Measurements from ENCODE around the gene TSPEAR.
"Not testable (repeated sequence)": the region's sequence is repeated elsewhere in the genome, so short reads cannot be mapped to it uniquely, and the experiment has no call there.

TSPEAR gene

DNA sequence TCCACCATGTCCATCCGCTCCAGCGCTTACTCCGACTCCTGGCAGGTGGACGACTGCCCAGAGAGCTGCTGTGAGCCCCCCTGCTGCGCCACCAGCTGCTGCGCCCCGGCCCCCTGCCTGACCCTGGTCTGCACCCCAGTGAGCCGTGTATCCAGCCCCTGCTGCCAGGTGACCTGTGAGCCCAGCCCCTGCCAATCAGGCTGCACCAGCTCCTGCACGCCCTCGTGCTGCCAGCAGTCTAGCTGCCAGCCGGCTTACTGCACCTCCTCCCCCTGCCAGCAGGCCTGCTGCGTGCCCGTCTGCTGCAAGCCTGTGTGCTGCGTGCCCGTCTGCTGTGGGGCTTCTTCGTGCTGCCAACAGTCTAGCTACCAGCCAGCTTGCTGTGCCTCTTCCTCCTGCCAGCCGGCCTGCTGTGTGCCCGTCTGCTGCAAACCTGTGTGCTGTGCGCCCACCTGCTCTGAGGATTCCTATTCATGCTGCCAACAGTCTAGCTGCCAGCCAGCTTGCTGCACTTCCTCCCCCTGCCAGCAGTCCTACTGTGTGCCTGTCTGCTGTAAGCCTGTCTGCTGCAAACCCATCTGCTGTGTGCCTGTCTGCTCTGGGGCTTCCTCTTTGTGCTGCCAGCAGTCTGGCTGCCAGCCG, 84.1 kb downstream of the TSPEAR start:
- not testable (repeated sequence) for DNase-seq (ENCODE audit: low read depth in 2 of 2)

DNA sequence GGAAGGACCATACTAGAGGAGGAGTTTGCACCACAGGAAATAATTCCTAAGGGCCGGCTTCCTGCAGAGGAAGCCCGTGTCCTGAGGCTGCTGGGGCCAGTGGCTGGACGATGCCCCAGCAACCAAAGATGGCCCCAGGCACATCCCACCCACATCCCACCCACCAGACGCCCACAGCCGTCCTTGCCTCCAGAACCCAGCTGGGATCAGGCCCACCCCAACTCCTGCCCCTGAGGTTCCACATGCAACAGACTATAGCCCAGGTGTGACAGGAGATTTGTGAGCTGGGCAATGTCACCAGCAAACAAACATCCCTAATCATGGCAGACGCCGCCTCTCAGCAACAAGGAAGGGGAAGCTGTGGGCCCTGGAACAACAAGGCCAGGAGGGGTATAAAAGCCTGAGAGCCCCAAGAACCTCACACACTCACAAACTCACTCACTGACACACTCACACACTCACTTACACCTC, 84.7 kb downstream of the TSPEAR start, which contains the start of gene KRTAP10-9:
TSS of gene KRTAP10-9 (plus strand) at position 421 of the 471 bp plus-strand sequence. CDS start 79 bp downstream, outside the sequence.
- DNase-seq (ENCODE audit: low read depth in 2 of 2): no peak

DNA sequence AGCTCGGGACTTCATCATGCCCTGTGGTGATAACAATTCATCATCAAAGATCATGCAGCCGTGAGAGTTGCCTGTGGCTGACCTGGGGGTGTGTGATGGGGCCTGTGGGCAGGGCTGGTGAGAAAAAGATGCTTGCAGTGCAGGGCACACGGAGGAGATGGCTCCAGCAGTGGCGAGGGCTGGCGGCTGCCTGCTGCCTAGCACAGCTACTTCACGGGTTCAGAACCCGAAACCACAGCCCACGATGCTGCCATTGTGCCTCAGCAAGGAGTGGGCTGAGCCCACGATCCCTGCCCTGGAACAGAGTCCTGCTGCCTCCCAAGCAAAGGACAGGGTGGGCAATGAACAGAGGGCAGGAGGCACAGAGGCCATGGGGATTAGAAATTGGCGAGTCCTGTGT, 85.1 kb downstream of the TSPEAR start:
- no peak for DNase-seq (ENCODE audit: low read depth in 2 of 2)

DNA sequence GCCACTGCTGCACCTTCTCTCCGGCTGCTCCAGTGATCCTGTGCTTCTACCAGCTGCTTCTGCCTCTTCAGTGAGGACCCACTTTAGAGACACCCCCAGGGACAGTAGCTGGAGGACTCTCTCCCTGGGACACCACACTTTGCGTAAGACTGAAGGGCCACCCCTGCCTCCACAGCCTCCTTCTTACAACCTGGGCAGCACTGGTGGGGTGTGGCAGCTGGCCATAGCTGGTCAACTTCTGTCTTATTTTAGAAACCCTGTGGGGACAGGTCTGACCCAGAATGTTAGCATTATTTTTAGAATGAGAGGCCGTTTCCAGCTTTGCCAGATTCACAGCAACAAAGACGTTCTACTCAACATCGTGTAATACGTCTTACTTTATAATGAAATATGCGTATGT, 85.6 kb downstream of the TSPEAR start:
- DNase-seq (ENCODE audit: low read depth in 2 of 2): no peak

DNA sequence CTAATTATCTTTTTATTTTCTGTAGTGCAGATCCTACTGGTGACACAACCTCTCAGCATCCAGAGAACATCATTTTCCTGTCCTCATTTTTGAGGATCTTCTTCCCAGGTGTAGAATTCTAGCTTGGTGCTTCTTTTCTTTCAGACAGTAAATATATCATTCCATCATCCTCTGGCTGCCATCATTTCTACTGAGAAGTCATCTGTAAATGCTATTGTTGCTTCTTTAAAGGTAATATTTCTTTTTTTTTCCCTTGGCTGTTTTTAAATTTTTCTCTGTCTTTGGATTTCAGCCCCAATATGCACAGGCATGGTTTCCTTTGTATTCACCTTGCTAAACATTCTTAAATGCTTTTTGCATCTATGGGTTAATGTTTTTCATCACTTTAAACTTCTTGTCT, 87.8 kb downstream of the TSPEAR start:
- DNase-seq (ENCODE audit: low read depth in 2 of 2): no peak

DNA sequence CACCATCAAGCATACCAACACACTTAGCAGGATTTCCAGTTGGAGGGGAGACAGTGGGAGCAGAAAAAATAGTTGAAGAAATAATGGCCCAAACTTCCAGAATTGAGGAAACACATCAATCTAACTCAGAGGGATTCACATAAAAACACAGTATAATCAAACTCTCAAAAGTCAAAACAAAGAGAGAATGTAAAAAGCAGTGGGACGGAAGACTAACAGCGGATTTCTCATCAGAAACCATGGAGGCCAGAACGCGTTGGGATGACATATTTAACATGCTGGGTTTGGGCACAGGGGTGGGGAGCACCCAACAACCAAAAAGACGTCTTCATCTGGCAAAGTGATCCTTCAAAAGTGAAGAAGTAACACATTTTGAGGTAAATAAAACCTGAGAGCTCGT, 91.5 kb downstream of the TSPEAR start:
- DNase-seq (ENCODE audit: low read depth in 2 of 2): no peak

DNA sequence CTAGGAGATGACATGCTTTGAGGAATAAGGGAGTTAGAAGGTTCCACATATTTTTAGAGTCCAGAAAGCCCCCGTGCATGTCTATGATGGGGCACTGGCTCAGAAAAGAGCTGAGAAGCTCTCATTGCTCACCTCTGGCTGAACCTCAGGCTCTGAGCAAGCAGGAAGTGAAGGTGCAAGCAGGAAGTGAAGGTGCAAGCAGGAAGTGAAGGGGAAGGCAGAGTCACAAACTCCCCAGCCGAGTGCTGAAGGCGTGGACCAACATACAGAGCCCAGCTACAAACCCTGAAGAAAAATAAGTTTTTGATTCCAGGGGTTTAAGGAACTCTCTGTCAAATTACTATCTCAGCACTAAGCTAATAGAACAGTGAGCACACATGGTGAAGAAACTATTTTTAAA, 92.5 kb downstream of the TSPEAR start:
- DNase-seq (ENCODE audit: low read depth in 2 of 2): no peak

DNA sequence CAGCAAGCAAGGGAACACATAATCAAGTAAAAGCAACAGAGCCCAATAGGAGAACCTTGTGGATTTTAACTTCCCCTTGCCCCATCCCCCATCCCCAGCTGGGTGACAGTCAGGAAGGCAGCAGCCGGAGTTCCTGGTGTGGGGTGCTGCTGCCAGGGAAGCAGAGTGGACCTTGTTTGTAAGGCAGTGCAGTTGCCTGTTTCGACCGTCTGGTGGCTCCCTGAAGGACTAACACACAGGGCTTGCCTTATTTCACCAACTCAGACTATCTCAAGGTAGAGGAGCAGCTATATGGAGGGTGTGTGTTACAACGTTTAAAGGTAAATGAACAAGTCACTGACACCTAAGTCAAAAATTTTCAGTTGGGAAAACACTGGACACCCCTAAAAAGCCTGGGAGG, 92.9 kb downstream of the TSPEAR start:
- DNase-seq (ENCODE audit: low read depth in 2 of 2): no peak

DNA sequence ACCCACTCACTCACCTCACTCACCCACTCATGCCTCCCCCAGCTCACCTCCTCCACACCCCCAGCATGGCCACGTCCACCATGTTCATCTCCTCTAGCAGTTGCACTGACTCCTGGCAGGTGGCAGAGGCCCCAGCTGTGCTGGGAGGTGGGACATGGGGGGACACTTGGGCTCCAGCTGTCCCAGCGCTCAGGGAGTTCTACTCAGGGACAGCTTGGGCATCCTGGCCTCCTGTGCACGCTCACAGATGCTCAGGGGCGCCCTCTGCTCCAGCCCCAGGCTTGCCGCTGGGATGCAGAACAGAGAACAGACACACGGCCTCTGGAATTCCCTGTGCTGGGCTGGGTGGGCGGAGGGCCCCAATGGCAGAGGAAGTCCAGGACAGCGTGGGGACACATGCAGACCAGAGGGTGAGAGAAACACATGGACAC, 94.3 kb downstream of the TSPEAR start:
- DNase-seq (ENCODE audit: low read depth in 2 of 2): no peak

DNA sequence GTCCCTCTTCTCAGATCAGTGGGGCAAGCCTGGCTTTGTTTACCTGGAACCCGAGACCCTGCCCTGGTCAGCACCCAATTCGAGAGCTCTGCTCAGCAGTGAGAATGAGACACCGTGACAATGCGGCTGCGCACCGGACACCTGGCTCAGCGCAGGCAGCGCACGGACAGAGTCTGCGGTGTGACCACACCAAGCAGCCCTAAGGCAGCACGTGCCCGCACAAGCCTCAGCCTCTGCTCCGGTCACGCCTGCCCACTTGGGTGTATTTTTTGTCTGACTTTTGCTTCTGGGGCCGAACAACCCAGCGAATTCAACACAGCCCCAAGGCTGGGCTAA, 94.8 kb downstream of the TSPEAR start:
- DNase-seq (ENCODE audit: low read depth in 2 of 2): no peak

DNA sequence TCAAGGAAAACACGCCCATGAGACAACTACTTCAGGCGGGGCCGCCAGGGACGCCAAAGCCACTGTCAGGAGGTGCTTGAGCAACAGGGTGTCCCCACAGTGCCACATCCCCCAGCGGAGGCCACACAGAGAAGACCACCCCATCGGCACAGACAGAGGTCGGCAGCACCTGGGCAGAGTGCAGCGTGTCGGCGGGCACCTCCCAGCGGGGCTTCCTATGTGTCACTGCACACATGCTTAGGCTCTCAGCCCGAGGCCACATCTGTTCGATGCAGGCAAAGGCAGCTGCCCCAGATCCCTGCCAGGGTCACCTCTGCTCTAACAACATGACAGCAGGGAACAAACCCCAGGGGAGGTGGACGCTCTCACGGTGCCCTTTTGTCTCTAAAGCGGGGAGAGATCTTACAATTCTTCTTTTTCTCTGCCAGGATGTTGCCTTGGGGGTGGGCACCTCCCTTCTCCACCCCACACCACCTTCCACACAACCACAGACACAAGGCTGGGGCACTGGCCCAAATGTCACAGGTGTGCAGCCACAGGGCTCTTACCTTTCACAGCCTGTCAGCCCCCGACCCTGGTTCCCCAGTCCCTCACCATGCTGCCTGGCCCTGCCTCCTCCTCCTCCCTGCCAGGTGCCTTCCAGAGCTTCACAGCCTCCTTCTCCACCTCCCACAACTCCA, 95.3 kb downstream of the TSPEAR start:
- no peak for DNase-seq (ENCODE audit: low read depth in 2 of 2)

DNA sequence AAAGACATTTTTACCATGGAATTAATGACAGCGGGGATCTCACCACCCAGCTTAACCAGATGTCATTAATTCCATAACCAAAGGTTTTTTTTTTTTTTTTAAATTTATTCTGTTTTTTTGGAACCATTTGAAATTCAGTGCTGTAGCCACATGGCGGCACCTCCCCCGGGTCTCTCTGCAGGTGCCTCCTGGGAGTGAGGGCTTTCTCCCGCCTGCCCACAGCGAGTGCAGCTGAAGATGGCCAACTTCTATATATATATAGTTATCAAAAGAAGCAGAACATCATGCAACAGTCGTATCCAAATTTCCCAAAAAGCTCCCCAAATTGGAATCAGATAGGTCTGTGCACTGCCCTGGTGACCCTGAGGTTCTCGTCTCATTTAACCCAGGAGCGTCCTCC, 95.9 kb downstream of the TSPEAR start:
- no peak for DNase-seq (ENCODE audit: low read depth in 2 of 2)

DNA sequence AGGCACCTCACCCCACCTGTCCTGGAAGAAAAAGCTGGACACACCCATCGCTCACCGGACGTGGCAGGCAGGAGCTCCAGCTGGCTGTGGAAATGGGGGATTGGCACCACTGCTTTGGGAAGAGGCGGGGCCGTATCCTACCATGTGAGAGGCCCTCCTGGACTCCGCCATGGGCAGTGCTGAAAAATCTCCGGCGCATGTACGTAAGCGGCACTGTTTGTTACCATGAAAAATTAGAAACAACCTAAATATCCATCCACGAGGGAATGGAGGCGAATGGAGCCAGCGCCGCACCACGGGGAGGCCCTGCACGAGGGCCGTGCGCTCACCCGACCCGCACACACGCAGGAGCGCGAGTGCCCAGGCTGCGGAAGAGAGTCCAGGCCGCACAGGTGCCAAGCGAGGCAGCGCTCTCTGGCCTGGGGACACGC, 96.4 kb downstream of the TSPEAR start:
- no peak for DNase-seq (ENCODE audit: low read depth in 2 of 2)

DNA sequence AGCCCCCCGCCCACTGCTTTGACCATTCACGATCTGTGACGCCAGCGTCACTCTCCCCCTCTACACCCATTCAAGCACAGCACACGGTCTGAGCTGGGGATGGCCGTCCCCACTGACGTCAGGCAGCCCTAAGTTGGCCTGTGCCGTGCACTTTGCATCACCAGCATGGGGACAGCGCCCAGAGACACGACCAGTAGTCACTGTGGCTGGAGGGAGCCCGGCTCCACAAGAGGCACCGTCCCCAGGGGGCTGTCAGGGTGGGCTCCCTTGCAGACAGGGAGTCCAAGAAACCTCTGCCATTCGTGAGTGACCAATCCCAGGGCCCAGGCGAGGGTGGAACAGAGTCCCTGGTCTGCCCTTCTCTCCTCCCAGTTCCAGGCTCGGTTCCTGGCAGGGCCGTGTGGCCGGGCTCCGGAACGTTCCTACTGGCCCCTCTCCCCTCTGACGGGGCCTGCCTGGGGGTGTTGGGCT, 97.2 kb downstream of the TSPEAR start:
- DNase-seq (ENCODE audit: low read depth in 2 of 2): no peak

DNA sequence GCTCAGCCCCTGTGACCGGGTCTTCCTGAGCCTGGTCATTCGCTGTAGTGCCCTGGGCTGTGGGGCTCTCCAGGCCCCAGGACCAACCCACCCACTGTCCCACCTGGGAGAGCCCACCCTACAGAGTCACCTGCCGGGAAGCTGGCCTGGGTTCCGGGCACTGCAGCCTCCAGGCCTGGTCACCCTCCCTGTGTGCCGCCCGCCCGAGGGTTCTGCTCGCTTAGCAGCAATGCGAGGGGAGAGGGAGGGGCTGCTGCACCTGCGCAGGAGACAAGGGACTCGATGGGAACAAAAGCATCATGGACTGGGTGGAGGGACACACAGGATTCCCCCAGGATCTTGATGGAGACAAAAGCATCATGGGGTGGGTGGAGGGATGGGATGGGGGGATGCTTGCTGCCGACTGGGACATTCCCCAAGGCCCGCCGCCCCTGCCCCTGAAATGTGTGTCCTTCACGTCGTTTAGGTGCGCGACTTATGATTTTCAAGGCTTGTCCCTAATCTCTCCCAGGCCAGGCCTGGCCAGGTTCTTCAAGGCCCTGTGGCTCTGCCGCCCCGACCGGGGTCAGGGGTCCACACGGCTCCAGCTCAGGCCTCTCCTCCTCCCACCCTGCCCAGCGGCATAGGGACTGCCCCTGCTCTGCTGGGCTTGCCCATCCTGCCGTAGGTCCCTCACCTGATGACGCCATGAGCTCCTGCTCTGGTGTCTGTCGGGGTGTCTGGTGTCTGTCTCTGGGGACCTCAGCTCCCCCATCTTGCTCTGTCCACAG, 97.8 kb downstream of the TSPEAR start:
- DNase-seq (ENCODE audit: low read depth in 2 of 2): no peak

DNA sequence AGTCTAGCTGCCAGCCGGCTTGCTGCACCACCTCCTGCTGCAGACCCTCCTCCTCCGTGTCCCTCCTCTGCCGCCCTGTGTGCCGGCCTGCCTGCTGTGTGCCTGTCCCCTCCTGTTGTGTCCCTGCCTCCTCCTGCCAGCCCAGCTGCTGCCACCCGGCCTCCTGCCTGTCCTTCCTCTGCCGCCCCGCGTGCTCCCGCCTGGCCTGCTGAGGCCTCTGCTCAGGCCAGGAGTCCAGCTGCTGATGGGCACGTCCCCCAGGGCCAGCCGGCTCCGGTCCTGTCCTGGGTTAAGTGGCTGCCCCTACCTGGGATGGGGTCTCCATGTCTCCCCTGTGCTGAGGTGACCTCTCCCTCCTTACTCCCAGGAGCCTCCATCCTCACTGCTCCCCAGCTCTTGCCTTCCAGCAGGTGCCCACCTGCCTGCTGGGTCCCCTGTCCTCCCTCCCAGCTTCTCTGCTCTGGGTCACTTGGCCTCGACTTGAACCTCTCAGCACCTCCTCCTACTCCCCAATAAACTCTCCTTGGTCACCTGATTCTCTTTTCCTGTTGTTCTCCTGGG, 98.6 kb downstream of the TSPEAR start:
- DNase-seq (ENCODE audit: low read depth in 2 of 2): no peak

DNA sequence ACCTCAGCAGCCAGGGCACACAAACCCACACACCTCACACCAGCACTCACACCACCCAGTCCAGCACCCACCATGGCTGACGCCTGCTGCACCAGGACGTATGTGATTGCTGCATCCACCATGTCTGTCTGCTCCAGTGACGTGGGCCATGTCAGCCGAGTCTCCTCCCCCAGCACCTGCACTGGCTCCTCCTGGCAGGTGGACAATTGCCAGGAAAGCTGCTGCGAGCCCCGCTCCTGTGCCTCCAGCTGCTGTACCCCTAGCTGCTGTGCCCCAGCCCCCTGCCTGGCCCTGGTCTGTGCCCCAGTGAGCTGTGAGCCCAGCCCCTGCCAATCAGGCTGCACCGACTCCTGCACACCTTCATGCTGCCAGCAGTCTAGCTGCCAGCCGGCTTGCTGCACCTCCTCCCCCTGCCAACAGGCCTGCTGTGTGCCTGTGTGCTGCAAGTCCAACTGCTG, 99.3 kb downstream of the TSPEAR start, which contains the start of gene KRTAP10-8:
TSS of gene KRTAP10-8 (plus strand) at position 51 of the 458 bp plus-strand sequence. CDS start at position 73, 22 bp downstream.
- DNase-seq (ENCODE audit: low read depth in 2 of 2): no peak

DNA sequence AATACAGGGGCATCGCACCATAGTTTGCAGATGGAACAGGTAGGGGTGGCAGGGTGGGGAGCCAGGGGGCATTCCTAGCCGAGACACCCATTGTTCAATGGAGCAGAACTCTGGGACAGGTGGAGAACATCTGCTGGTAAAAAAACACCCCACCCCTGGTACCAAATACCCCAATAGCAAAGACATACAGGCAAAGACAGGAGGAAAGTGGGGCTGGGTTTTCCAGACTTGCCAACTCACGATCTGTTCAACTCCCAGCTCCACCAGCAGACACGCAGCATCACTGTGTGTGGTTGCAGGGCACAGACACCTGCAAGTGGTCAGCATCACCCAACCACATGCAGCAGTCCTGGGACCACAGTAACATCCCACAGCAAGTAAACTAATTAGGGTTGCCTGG, 99.8 kb downstream of the TSPEAR start:
- no peak for DNase-seq (ENCODE audit: low read depth in 2 of 2)

DNA sequence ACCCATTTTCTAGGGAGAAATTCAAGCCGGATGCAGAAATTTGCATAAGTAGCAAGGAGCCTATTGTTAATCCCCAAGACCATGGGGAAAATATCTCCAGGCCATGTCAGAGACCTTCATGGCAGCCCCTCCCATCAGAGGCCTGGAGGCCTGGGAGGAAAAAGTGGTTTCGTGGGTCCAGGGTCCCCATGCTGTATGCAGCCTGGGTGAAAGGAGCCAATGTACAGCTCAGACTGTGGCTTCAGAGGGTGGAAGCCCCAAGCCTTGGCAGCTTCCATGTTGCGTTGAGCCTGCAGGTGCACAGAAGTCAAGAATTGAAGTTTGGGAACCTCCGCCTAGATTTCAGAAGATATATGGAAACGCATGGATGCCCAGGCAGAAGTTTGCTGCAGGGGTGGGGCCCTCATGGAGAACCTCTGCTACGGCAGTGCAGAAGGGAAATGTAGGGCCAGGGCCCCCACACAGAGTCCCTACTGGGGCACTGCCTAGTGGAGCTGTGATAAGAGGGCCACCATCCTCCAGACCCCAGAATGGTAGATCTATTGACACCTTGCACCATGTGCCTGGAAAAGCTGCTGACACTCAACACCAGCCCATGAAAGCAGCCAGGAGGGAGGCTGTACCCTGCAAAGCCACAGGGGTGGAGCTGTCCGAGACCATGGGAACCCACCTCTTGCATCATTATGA, 101.1 kb downstream of the TSPEAR start:
- not testable (repeated sequence) for DNase-seq (ENCODE audit: low read depth in 2 of 2)

DNA sequence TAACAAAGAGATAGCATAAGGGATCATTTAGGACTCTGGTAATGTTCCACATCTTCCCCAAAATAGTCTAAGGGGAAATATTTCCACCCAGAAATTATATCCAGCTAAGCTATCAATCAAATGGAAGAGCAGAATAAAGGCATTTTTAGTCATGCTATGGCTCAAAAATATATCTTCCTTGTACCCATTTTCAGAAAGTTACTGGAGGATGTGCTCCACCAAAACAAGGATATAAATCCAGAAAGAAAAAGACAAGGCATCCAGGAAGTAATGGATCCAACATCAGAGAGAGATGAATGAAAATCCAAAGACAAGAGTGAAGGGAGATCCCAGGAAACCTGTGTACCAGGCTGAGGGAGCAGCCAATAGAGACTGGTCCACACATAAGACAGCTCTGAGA, 102.2 kb downstream of the TSPEAR start:
- no peak for DNase-seq (ENCODE audit: low read depth in 2 of 2)

DNA sequence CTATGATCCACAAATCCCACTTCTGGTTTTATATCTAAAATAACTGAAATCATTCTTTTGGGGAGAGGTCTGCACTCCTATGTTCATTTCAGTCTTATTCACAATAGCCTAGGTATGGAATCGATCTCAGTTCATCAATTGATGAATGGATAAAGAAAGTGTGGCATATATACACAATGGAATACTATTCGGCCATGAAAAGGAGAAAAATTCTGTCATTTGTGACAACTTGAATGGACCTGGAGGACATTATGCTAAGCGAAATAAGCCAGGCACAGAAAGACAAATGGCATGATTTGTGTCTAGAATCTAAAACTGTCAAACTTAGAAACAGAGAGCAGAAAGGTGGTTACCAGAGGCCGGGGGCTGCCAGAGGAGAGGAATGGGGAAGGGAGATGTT, 104.9 kb downstream of the TSPEAR start:
- no peak for DNase-seq (ENCODE audit: low read depth in 2 of 2)
